GM19239 (cell line): Measurements from ENCODE around the gene DUSP9.

Source experiments
- DNase-seq: peaks from one replicate; pipeline ENCODE4 v3.0.0; 2011; ENCODE audit warnings: low spot score; ENCODE audit not compliant: insufficient read length
- FAIRE-seq: peaks from 2 replicates; lab custom pipeline; 2011; peaks lifted over from hg19 to GRCh38; lab: Jason Lieb, UNC

Gene DUSP9

GRCh38 chrX:153621949-153622598, 24.9 kb upstream of the DUSP9 start:
- no peak for FAIRE-seq
- no peak for DNase-seq

- FAIRE-seq, result no peak
- no peak for DNase-seq
These were observed 24.2 kb upstream of the DUSP9 start for GRCh38 chrX:153622661-153623309.

GRCh38 chrX:153623310-153624029, 23.5 kb upstream of the DUSP9 start:
- DNase-seq (no peak), FAIRE-seq (no peak)

GRCh38 chrX:153624196-153625091, 22.6 kb upstream of the DUSP9 start:
- DNase-seq, result no peak
- FAIRE-seq, result no peak

GRCh38 chrX:153625271-153626024, 21.6 kb upstream of the DUSP9 start:
- DNase-seq, result no peak
- FAIRE-seq, result no peak

GRCh38 chrX:153626025-153626633, 20.9 kb upstream of the DUSP9 start:
- FAIRE-seq (no peak), DNase-seq (no peak)

GRCh38 chrX:153626863-153627674, 19.9 kb upstream of the DUSP9 start:
- FAIRE-seq (no peak), DNase-seq (no peak)

- DNase-seq (no peak), FAIRE-seq (no peak)
These were observed 19.3 kb upstream of the DUSP9 start for GRCh38 chrX:153627675-153628111.

GRCh38 chrX:153628129-153628528, 18.9 kb upstream of the DUSP9 start:
- FAIRE-seq, result no peak
- DNase-seq, result no peak

- FAIRE-seq, result no peak
- no peak for DNase-seq
These were observed 18.3 kb upstream of the DUSP9 start for GRCh38 chrX:153628665-153629064.

- no peak for FAIRE-seq
- DNase-seq, result no peak
These were observed 15.7 kb upstream of the DUSP9 start for GRCh38 chrX:153631346-153631745.

- FAIRE-seq, result no peak
- no peak for DNase-seq
These were observed 15.0 kb upstream of the DUSP9 start for GRCh38 chrX:153631907-153632594.

- DNase-seq, result no peak
- FAIRE-seq, result no peak
These were observed 14.4 kb upstream of the DUSP9 start for GRCh38 chrX:153632595-153632946.

- DNase-seq (no peak), FAIRE-seq (no peak)
These were observed 14.0 kb upstream of the DUSP9 start for GRCh38 chrX:153633048-153633447.

- FAIRE-seq, result no peak
- no peak for DNase-seq
These were observed 13.3 kb upstream of the DUSP9 start for GRCh38 chrX:153633607-153634180.

- DNase-seq (no peak), FAIRE-seq (no peak)
These were observed 12.8 kb upstream of the DUSP9 start for GRCh38 chrX:153634236-153634635.

- DNase-seq, result no peak
- FAIRE-seq, result no peak
These were observed 12.2 kb upstream of the DUSP9 start for GRCh38 chrX:153634832-153635231.

- FAIRE-seq, result no peak
- no peak for DNase-seq
These were observed 11.6 kb upstream of the DUSP9 start for GRCh38 chrX:153635388-153635787.
